Measurements from ENCODE around the gene MAGEA6. TPM values are rescaled to one million over a fixed set of nuclear protein-coding genes. Genes with fewer than 3 reads are reported as not detected.
"Not testable (repeated sequence)": the region's sequence is repeated elsewhere in the genome, so short reads cannot be mapped to it uniquely, and the experiment has no call there.

MAGEA6 gene
- polyA plus RNA-seq, 3 donors = not detected

DNA sequence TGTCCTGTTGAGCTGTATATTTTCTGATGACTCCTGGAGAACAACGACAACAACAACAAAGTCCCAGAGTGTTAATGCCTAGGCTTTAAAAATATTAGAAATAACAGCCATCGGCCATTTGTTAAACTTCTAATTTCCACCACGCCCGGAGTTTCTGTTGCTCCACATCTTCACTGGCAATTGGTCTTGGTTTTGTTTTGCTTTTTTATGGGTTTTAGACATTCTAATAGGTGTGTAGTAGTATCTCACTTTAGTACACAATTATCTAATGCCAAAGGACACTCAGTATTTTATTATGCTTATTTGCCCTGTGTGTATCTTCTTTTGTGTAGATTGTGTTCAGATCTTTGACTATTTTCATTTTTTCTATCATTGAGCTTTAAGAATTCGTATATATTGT is 30.9 kb downstream of the MAGEA6 start:
- Histone ChIP-seq H3K27me3 (ENCODE audit: control insufficient read depth in 2 of 2, insufficient read depth in 2 of 2, low read length in 2 of 2) (no peaks in the 10 kb centered on the region), H3K4me2 (replicated peaks; ENCODE audit: extremely low read depth, low read length, poor library complexity, severe bottlenecking) (no peak overlapping the region), H3K79me2 (ENCODE audit: insufficient read depth, low read length) (no peaks in the 10 kb centered on the region), H3K4me1 (ENCODE audit: control insufficient read depth in 1 of 2, insufficient read depth in 2 of 2, low read length in 2 of 2) (no peaks in the 10 kb centered on the region), H2AFZ (ENCODE audit: insufficient read depth, low read depth, low read length, poor library complexity, severe bottlenecking) (no peak overlapping the region), H3K4me3 (replicated peaks in 1 of 3; ENCODE audit: low read depth in 2 of 3, low read length in 3 of 3) (no peak overlapping the region), H3K27ac (ENCODE audit: low read depth in 1 of 2, low read length in 2 of 2) (no peak overlapping the region), H4K20me1 (ENCODE audit: insufficient read depth, low read length) (no peaks in the 10 kb centered on the region), H3K9ac (ENCODE audit: insufficient read depth, low read length, poor library complexity, severe bottlenecking) (no peak overlapping the region), H3K9me3 (replicated peaks in 1 of 2; ENCODE audit: control insufficient read depth in 1 of 2, insufficient read depth in 1 of 2, low read length in 2 of 2) (no peaks in the 10 kb centered on the region), H3K36me3 (replicated peaks in 1 of 2; ENCODE audit: control insufficient read depth in 1 of 2, insufficient read depth in 2 of 2, low read length in 2 of 2) (no peaks in the 10 kb centered on the region)
- Mint-ChIP-seq H3K27ac (no peak overlapping the region), H3K27me3 (ENCODE audit: low read depth in 3 of 3) (peaks cover 0 to 2% (median 0%) of the 10 kb centered on the region in 3 donors), H3K4me1 (no peaks in the 10 kb centered on the region), H3K9me3 (peaks cover 0 to 17% (median 4%) of the 10 kb centered on the region in 7 donors), H3K4me3 (no peak overlapping the region), H3K36me3 (no peaks in the 10 kb centered on the region)
- intact Hi-C loops (cut with micrococcal nuclease) = no loop called here
- no peak for DNase-seq
- no CpG with 5 or more reads among the region's 5 CpGs for WGBS (ENCODE audit: insufficient coverage)
- TF ChIP-seq, protein P1, sequence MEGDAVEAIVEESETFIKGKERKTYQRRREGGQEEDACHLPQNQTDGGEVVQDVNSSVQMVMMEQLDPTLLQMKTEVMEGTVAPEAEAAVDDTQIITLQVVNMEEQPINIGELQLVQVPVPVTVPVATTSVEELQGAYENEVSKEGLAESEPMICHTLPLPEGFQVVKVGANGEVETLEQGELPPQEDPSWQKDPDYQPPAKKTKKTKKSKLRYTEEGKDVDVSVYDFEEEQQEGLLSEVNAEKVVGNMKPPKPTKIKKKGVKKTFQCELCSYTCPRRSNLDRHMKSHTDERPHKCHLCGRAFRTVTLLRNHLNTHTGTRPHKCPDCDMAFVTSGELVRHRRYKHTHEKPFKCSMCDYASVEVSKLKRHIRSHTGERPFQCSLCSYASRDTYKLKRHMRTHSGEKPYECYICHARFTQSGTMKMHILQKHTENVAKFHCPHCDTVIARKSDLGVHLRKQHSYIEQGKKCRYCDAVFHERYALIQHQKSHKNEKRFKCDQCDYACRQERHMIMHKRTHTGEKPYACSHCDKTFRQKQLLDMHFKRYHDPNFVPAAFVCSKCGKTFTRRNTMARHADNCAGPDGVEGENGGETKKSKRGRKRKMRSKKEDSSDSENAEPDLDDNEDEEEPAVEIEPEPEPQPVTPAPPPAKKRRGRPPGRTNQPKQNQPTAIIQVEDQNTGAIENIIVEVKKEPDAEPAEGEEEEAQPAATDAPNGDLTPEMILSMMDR (IDR thresholded peaks at IDR 0.05) = no peak

DNA sequence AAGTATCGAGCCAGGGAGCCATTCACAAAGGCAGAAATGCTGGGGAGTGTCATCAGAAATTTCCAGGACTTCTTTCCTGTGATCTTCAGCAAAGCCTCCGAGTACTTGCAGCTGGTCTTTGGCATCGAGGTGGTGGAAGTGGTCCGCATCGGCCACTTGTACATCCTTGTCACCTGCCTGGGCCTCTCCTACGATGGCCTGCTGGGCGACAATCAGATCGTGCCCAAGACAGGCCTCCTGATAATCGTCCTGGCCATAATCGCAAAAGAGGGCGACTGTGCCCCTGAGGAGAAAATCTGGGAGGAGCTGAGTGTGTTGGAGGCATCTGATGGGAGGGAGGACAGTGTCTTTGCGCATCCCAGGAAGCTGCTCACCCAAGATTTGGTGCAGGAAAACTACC is 33.0 kb downstream of the MAGEA6 start:
- DNase-seq; H3K9ac ChIP-seq (ENCODE audit: insufficient read depth, low read length, poor library complexity, severe bottlenecking); H3K27ac Mint-ChIP-seq; H3K4me3 Mint-ChIP-seq; H3K4me1 ChIP-seq (ENCODE audit: control insufficient read depth in 1 of 2, insufficient read depth in 2 of 2, low read length in 2 of 2); H2AFZ ChIP-seq (ENCODE audit: insufficient read depth, low read depth, low read length, poor library complexity, severe bottlenecking); H3K36me3 ChIP-seq (replicated peaks in 1 of 2; ENCODE audit: control insufficient read depth in 1 of 2, insufficient read depth in 2 of 2, low read length in 2 of 2); H3K9me3 ChIP-seq (replicated peaks in 1 of 2; ENCODE audit: control insufficient read depth in 1 of 2, insufficient read depth in 1 of 2, low read length in 2 of 2); H3K4me2 ChIP-seq (replicated peaks; ENCODE audit: extremely low read depth, low read length, poor library complexity, severe bottlenecking); H3K4me1 Mint-ChIP-seq; H3K27ac ChIP-seq (ENCODE audit: low read depth in 1 of 2, low read length in 2 of 2); H3K79me2 ChIP-seq (ENCODE audit: insufficient read depth, low read length); intact Hi-C loops (cut with micrococcal nuclease); H4K20me1 ChIP-seq (ENCODE audit: insufficient read depth, low read length); H3K4me3 ChIP-seq (replicated peaks in 1 of 3; ENCODE audit: low read depth in 2 of 3, low read length in 3 of 3); H3K27me3 ChIP-seq (ENCODE audit: control insufficient read depth in 2 of 2, insufficient read depth in 2 of 2, low read length in 2 of 2); H3K36me3 Mint-ChIP-seq; H3K27me3 Mint-ChIP-seq (ENCODE audit: low read depth in 3 of 3): not testable (repeated sequence)
- WGBS (ENCODE audit: insufficient coverage) = 91% methylated on average over 11 of the region's 12 CpGs
- H3K9me3 Mint-ChIP-seq = peaks cover 0 to 15% (median 6%) of the 10 kb centered on the region in 7 donors
